HG03064 (cell line): ENCODE data around the gene CFAP90.
A peak's percentile ranks its signal among the peaks of the same experiment; 100 is the strongest.

Source experiments
- ATAC-seq: cut with Tn5 transposase; IDR thresholded peaks from one replicate; pipeline ENCODE4 v1.9.1; 2021; ENCODE audit warnings: low read depth; ENCODE audit not compliant: unreplicated experiment

The CFAP90 gene, protein sequence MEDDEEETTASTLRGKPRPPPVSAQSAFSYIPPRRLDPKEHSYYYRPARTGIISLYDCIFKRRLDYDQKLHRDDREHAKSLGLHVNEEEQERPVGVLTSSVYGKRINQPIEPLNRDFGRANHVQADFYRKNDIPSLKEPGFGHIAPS

DNA sequence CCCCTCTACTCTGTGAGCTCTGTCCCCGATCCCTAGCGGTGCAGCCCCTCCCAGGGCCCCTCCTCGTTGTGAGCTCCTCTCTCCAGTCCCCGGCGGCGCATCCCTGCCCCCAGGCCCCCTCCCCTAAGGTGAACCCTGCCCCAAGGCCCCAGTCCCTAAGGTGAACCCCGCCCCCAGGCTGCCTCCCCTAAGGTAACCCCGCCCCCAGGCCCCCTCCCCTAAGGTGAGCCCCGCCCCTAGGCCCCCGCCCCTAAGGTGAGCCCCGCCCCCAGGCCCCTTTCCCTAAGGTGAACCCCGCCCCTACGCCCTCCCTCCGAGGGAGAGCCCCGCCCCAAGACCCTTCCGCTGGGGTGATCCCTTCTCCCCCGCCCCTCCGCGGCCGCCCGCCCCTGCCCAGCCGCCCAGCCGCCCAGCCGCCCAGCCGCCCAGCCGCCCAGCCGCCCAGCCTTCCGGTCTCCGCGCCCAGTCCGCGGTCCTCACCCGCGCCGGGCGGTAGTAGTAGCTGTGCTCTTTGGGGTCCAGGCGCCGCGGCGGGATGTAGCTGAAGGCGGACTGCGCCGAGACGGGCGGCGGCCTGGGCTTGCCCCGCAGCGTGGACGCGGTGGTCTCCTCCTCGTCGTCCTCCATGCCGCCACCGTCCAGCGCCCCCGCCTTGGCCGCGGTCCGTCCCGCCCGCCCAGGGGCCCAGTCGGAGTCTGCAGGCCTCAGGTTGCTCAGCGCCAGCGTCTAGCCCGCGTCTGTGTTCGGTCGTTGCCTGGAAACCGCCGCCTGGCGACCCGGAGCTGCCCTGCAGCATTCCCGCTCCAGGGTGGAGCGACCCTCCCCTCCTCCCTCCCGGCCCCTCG, at the start of gene CFAP90:
TSS of gene CFAP90 (minus strand) at position 739 of the 845 bp plus-strand sequence. CDS start at position 627, 112 bp downstream.
- no peak for ATAC-seq

DNA sequence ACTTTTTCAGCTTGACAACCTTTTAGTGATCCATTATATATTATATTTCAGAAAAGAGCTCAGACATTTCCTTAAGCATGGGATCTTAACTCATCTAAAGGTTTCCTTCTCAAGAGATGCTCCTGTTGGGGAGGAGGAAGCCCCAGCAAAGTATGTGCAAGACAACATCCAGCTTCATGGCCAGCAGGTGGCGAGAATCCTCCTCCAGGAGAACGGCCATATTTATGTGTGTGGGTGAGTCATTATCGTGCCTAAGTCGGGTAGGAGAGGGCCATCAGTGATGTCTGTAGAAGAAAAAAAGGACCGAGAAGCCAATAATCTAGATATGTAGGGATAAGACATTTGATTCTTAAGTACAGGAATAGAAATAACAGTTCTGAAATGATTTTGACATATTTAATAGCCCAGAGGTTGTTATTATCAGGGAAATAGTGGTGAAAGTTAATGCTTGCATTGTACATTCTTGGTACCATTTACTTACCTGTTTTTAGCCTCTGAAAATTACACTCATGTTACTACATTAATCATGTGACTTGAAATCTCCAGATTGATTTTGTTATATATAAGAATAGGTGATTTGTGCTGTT, 46.2 kb upstream of the CFAP90 start:
- no peak for ATAC-seq

DNA sequence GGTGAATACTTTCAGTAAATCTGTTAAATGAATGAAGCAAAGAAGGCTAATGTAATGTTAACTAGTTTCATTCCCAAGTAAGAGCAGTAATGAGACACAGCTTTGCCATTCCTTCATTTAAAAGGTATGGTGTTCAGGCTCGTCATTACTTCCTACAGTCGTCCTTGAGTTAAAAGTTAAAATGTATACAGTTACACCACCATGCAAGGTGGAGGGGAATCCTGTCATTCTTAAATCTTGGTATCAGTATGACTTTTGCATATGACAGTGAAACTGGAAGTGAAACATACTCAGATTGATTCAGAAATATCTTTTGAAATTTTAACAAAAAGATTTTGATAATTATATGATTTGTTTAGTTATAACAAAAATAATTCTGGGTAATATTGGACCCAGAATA, 43.9 kb upstream of the CFAP90 start:
- peak; percentile 97 for ATAC-seq

DNA sequence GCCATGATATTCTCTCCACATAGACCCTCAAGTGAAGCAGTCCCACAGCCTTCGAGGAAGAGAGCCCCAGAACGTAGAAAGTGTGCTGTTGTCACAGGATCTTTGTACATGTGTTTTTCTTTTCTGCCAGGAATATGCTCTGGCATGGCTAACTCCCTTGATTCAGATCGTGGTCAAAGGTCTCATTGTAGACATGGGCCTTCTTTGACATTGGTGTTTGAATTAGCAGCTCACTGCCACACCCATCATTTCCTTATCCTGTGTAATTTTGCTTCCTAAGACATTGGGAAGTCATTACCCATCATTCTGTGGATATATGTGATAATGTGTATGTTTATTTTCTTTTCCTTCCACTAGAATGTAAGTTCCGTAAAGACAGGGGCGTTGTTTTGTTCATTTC, 43.5 kb upstream of the CFAP90 start:
- peak; percentile 14 for ATAC-seq

DNA sequence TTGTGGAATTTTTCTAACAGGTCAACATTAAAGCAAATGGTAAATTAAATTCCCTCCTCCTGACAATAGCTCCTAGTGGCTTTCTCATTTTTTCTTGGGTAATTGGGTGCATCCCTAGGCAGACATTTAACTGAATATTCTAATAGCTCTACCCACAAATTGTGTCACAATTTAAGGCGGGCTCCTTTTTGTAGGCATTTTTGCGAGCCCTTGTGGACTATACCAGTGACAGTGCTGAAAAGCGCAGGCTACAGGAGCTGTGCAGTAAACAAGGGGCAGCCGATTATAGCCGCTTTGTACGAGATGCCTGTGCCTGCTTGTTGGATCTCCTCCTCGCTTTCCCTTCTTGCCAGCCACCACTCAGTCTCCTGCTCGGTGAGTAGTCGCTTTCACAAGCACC, 38.0 kb upstream of the CFAP90 start:
- no peak for ATAC-seq

DNA sequence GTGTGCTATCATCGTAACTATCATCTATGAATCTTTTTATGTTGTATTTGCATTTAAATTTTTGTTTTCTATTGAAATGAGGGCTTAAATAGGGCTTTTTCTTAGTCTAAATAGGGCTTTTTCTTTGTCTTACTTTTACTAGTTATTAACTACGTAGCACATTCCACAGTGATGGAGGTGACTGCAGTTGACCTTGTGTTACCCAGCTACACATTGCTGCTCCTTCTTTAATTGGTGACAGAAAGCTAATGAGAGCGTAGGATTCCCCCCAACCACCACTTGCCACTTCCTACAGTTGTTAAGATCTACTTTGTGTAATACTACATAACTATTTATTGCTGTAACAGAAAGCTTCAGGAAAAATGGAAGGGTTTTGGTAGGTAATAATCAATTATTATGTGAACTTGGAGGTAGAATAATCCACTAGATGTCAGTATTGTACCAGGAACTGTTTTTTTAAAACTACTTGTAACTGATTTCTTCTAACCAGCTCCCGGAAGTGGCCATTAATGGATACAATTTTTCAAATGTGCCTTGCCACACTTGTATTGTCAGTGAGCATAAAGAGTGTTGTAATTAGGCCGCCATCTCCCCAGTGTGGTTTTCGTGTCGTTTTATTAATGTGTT, 36.0 kb upstream of the CFAP90 start:
- no peak for ATAC-seq

DNA sequence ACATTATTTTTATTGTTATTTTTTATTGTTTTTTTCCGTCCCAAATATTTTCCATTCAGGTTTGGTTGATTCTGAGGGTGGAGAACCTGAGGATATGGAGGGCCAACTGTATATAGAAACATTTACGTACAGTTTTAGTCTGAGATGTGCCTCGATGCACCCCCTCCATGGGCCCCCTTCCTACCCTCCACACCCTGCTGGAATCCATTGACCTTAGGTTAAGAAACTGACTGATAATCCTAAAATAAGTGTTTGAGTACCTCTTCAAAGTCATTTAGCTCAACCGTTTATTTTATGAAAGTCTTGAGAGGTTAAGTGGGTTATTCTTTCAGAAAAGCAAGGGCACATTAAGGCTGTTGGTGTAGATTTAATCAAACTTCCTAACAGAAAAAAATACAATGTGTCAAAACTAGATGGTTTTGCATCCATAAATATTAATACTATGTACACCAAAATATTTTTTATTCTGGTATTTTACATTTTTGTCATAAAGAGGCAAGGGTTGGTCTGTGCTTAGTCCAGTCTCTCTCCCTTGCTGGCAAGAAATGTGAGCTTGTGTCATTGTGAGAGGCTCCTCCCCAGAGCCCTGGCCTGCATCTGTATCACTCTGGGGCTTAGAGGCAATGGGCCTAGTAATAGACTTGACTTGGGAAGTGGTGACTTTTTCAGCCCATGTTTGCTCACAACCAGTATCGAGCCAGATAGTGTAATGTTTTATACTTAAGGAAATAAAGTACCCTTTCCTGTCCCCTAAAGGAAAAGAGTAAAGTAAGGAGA, 33.7 kb upstream of the CFAP90 start:
- no peak for ATAC-seq

DNA sequence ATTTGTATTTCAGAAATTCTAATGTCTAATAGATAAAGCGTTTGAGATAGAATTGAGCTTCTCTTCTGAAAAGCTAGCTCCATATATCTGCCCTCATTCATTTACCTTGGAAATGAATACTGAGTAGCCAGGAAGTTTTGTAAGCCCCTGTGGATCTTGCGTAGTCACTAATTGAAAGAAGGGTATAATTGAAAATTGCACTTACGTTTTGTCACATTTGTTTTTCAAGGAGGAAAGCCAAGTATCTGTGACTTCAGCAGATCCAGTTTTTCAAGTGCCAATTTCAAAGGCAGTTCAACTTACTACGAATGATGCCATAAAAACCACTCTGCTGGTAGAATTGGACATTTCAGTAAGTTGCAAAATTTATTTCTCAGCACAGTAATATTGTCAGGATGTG, 32.0 kb upstream of the CFAP90 start:
- no peak for ATAC-seq

DNA sequence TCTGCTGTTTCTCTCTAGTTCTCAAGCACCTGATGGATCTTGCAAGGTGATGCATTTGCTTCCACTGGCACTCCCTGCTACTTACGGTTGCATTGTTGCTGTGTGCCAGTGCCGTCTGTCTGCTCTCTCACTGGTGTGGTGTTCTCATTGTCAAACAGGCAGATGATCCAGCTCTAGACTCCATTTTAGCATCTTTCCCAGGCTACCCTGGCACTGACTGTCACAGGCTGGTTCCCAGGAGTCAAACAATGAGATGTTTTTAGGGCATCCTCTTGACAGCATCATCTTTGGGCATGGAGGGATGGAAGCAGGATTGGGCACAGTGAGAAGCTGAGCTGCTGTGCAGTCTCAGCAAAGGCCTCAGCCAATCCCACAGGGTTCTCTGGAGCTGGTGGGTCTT, 30.9 kb upstream of the CFAP90 start:
- no peak for ATAC-seq

DNA sequence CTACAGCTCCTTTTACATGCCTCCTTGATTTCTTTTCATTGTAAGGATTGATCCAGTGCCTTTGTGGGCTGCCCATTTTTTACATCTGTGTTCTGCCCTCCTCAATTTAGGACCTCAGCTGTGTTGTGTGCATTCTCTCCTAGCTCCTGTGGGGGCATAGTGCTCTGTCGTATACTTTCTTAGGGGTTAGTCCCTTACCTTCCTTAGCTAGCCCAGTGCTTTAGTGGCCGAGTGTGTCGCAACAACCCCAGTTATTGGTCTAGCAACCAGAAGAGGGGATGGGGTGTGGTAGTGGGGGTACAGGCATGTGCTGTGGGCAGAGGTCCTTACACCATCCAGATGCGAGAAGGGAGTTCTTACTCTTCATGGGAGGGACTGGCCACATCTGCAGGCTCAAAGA, 30.2 kb upstream of the CFAP90 start:
- ATAC-seq: no peak

DNA sequence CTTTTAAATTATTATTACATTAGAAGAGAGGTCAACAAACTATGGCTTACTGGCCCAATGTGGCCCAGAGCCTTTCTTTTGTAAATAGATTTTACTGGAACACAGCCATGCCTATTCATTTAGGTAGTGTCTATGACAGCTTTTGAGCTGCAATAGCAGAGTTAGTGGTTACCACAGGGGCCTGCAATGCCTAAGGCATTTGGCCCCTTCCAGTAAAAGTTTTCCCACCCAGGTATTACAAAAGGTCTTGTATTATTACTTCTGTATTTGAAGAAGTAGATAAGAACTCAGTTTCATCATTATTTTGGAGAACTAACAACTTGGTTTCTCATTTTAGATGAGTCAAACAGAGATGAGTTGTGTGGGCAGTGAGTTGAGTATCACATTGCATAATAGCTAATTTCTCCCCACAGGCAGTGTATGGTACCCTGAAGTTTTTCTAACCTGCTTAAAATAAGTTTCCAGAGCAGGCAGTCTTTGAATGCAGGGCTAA, 27.5 kb upstream of the CFAP90 start:
- peak; percentile 96 for ATAC-seq

DNA sequence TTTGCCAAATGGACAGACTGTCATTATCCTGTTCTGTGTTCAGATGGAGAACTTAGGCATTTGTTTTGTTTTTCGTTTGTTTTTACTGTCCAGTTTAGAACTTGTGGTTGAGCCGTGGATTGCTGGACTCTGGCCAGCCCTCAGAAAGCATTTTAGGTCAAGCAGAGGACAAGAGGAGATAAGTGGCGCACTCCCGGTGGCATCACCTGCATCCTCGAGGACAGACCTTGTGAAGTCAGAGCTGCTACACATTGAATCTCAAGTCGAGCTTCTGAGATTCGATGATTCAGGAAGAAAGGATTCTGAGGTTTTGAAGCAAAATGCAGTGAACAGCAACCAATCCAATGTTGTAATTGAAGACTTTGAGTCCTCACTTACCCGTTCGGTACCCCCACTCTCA, 26.9 kb upstream of the CFAP90 start:
- no peak for ATAC-seq

DNA sequence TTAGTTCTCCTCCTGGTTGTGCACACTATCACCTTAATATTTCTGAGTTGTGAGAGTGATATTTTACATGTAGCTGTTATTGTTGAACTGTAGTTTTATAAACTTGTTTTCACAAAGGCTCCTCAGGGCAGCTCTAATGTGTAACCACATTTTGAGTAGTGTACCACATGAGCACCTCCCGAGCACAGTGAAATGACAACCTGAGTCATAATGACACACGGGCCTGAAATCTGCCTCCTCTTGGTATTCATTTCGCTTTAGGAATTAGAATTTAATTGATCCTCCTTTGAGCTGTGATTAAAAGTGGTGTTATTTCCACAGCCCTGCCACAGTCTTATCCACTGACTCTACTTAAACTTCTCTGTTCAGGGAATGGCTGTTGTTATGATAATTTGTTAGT, 25.9 kb upstream of the CFAP90 start:
- no peak for ATAC-seq

DNA sequence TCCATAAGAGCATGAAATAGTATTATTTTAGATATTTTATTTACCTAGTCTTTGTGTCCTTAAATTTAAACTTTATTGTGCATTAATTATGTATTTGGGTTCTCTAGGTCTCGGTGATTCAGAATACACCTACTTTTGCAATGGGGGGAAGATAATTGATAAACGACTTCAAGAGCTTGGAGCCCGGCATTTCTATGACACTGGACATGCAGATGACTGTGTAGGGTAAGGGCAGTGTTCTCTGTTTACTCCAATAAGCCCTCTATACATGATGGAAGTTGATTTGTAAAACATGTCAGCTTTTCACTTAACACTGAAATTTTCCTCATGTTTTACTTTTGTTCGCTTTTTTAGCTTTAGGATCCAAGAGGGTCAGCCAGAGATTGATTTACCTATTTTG, 24.2 kb upstream of the CFAP90 start:
- ATAC-seq: no peak

DNA sequence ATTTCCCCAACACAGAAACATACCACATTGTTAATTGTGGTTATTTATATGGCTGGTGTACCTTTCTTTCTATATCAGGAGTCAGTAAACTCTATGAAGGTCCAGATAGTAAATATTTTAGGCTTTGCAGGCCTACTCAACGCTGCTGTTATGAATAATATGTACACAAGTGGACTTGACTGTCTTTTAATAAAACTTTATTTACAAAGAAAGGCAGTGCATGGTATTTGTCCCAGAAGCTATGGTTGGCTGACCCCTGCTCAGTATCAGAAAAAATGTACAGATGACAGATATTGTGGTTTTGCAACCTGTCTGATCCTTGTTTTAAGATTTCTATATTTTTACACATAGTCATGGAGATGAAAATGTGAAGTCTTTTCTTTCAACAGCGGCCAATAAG, 23.7 kb upstream of the CFAP90 start:
- ATAC-seq: no peak

DNA sequence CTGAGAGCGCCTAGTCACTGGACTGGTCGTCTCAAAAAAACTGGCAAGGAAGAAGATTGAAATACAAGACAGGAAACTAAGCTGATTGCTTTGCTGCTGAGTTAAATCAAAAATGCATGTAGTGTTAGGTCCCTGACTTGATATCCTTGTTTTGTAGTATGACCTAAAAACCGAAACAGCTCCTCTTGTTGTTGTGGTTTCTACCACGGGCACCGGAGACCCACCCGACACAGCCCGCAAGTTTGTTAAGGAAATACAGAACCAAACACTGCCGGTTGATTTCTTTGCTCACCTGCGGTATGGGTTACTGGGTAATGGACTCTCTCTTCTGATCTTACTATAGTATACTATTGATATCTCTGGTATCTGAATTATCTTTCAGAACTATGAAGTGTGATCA, 22.3 kb upstream of the CFAP90 start:
- no peak for ATAC-seq

DNA sequence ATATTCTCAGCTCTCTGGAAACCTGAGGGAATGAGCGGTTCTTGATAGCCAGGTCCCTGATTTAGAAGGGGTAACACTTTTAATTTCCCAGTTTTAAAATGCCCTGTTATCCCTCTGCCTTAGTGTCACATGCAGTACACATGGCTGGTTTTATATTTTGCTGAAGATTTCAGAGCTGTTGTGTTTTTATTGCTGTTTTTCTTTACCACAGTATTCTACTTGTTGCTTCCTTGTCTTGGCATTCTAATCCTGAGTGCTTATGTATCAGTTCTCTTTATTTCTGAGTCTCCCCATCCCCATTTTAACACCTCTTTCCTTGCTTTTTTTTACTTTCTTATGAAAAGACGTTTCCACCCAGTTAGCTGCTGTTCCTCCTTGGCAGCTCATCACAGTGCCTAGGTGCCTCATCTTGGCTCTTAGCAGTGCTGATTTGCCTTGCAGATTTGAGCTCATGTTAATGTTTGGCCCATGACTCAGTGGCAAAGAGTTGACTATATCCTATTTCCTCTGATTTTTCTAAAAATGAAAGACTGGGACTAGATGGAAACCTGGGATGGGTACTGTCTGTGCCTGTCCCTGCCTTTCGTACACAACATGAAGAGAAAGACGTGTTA, 21.7 kb upstream of the CFAP90 start:
- ATAC-seq: no peak

DNA sequence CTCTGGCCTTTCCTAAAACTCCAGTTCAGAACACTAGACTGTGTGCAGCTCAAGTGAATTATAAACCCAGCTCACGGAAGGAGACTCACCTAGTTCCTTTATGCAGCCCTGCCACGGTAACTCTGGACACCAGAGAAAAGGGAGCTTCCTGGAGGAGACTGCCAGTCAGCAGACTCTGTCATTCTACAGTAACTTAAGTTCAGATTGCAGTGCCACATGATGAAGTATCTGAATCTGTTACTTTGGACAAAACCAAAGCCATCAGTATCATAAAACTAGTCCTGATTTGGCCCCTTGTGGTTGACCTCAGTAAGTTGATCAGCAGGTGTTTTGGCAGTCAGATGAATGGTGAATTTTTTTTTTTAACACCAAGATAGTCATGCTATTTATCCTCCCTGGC, 20.7 kb upstream of the CFAP90 start:
- ATAC-seq: no peak

DNA sequence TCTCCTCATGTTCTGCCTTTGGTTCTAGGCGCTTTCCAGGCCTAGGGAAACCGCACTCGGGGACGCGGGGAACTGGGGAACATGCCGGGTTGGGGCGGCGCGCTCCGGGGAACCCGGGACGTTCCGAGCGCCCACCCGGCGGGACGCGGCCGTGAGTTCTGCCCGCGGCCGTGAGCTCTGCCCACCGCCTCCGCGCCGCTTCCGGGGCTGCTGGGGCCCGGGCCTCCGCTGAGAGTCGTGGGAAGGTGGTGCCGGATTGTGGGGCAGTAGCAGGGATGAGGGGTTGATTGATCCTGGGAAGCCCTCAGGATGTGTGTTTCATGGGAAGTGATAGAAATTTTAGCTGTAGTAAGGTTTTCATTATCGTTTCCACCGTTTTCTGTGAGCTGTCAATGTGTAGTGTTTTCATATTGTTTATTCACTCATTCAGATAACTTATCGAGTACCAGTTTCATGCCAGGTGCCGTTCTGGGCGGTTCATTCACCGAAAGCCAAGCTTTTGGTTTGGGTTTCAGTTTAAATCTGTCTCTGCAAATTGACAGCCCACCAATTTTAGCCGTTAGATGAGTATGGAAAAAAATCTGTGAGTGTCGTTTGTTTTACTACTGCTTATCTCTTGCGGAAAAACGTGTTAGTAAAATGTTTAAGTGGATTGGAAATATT, 18.7 kb upstream of the CFAP90 start:
- ATAC-seq: peak; percentile 26
